Stimulated activated CD8-positive, alpha-beta memory T cell treated with anti-CD3 and anti-CD28 coated beads, Interleukin-15, amount 100 ng/mL, for 1 hour (primary cell): ENCODE results near the gene ACER2.
A peak's percentile ranks its signal among the peaks of the same experiment; 100 is the strongest.

Experiments used
- DNase-seq: peaks from one replicate; pipeline ENCODE4 v3.0.0-alpha.2; 2020; ENCODE audit warnings: low read depth

Gene ACER2

DNA sequence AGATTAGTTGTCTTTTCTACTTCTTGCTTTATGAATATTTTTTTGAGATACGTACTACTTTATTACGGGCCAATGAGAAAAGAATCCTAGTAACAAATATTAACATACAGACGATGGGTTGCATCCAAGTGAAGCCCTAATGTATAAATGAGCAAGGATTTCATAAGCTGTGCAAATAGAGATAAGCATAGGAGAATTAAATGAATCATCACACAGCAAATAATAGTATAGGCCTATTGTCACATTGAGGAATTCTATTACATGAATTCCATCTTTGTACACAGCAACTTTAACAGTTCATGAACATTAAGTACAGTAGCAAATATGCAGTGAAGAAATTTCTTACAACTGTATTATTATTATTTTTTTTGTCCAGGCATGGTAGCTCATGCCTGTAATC is 78.0 kb downstream of the ACER2 start:
- no peak for DNase-seq

DNA sequence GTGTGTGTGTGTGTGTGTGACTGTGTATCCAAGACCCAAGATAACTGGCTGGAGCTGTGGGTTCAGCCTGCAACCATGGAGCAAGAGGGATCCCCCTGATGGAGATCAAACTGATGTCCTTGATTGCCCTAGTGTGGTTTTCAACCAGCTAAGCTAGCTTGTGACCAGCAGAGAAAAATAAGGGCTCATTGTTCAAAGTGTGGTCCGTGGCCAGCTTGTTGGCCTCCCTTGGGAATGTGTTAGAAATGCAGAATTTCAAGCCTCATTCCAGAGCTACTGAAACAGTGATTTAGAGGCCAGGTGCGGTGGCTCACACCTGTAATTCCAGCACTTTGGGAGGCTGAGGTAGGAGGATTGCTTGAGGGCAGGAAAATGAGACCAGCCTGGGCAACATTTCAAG is 79.9 kb downstream of the ACER2 start:
- DNase-seq, result no peak

DNA sequence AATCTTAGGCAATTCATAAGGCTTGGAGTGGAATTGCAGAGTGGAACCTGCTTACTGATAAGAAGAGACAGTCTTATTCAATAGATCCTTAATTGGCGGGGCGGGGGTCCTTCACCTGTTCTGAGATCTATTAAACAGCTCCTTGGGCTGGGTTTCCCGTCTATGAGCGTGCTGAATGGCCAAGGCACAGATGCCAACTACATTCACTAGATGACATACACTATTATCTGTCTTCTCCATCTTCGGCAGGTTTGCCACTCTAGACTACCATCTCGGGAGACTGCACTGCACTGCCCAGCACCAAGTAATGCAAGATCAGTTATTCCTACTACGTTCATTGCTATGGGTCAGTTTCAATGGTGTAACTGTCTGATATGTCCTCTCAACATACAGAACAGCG is 81.5 kb downstream of the ACER2 start:
- no peak for DNase-seq

GRCh38 chr9:19490828-19491227 is 82.0 kb downstream of the ACER2 start:
- DNase-seq, result no peak

DNA sequence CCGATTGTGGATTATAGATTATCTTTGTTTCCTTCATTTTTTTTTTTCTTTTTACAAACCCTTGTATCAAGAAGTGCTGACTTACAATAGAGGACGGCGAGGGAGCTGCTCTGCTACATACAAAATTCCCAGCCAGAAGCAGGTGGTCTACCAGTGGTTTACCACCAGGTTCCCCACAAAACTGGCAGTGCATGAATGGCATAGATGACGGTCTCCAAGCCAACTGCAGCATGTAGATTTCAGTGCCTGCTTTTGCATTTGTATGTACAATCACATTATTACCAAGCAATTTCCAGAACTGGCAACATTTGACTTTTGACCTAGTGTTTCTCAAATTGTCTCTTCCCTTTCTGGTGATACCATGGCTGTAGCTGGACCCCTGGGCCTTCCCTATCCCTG is 84.0 kb downstream of the ACER2 start:
- DNase-seq, result no peak

GRCh38 chr9:19493174-19493811 is 84.5 kb downstream of the ACER2 start:
- peak; percentile 11 for DNase-seq

GRCh38 chr9:19493876-19494275 is 85.1 kb downstream of the ACER2 start:
- no peak for DNase-seq

- no peak for DNase-seq
These were observed 86.6 kb downstream of the ACER2 start for GRCh38 chr9:19495186-19496028.

GRCh38 chr9:19496321-19497050 is 87.7 kb downstream of the ACER2 start:
- no peak for DNase-seq

DNA sequence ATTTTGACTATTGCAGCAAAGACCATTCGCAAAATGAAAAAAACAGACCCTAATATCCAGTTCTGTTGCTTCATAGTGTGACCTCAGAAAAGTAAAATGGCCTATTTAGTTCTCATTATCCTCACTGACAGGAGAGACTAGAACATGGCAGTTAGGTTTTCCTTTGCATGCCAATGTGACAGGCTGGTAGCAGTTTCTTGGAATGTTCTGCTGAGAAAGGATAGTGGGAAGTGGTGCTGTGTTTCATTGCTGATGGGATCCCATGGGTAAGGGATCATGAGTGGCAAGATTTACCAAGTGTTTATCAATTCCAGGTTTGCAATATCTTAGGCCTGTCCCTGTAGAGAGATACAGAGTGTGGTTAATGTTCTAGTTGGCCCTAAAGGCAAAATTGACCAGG is 88.5 kb downstream of the ACER2 start:
- DNase-seq, result no peak

GRCh38 chr9:19498015-19498414 is 89.2 kb downstream of the ACER2 start:
- no peak for DNase-seq
